ENCODE results near the gene GNMT. TPM values are rescaled to one million over a fixed set of nuclear protein-coding genes. Genes with fewer than 3 reads are reported as not detected.

GNMT gene
- total and polyA plus RNA-seq, 9 of the 15 experiments (the other 6 are each of a cell fraction or from before 2014, with no cell fraction given), result 0.11 to 0.29 (median 0.15) TPM; not detected in 6

DNA sequence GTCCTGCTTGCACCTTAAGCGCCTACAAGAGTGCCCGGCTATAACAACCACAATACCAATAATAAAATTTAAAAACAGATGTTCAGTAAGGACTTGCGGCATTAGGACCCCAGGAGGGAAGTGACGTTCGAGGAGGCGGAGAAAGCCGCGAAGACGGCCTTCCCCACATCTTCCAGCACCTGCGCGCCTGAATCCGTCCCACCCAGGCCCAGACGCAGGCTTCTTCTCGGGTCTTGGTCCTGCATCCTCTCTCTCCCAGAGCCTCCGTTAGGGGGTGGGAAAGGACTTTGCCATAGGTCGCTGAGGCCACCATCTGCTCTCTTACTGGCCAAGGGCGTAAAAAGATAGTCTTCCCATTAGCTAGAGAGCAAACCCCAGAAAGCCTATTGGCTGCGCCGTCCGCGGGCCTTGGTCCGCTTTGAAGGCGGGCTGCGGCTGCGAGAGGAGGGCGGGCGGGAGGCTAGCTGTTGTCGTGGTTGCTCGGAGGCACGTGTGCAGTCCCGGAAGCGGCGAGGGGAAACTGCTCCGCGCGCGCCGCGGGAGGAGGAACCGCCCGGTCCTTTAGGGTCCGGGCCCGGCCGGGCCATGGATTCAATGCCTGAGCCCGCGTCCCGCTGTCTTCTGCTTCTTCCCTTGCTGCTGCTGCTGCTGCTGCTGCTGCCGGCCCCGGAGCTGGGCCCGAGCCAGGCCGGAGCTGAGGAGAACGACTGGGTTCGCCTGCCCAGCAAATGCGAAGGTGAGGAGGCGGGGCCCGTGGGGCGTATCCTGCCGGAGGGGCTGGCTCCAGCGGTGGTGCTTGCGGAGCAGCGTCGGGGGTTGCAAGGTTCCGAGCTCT is 31.4 kb upstream of the GNMT start, which contains the start of gene CNPY3 (continued):
- TF ChIP-seq SAP30 (IDR thresholded peaks at IDR 0.05; ENCODE audit: borderline replicate concordance, insufficient read depth, low read depth, low read length, poor library complexity, severe bottlenecking) (peak; percentile 94), ZNF184 (CRISPR knock-in tag; IDR thresholded peaks at IDR 0.05) (no peak), LARP7 (IDR thresholded peaks at IDR 0.05) (no peak), POLR2AphosphoS5 (IDR thresholded peaks at IDR 0.05; ENCODE audit: control insufficient read depth, insufficient read depth, low read depth, low read length) (peak; percentile 32; the same call in 1 of the 2 replicates), DMBX1 (CRISPR knock-in tag; IDR thresholded peaks at IDR 0.05; ENCODE audit: borderline replicate concordance) (no peak), BMI1 (IDR thresholded peaks at IDR 0.05; ENCODE audit: low read length) (no peak), KAT2B (IDR thresholded peaks at IDR 0.05; ENCODE audit: low read depth, low read length) (no peak), KLF13 (tag; IDR thresholded peaks at IDR 0.05; ENCODE audit: borderline replicate concordance, low read depth) (no peak; the same call in 1 of the 2 replicates), ZNF311 (CRISPR knock-in tag; IDR thresholded peaks at IDR 0.05) (no peak), SNRNP70 (optimal IDR thresholded peaks at IDR 0.05; ENCODE audit: low read depth, low read length) (no peak), ZNF589 (CRISPR knock-in tag; IDR thresholded peaks at IDR 0.05; ENCODE audit: low read depth) (peak; percentile 90), TAF1 (IDR thresholded peaks at IDR 0.05; ENCODE audit: control insufficient read depth, extremely low read depth, insufficient read depth, low read length, severe bottlenecking) (peak; percentile 80), NR3C1 (CRISPR knock-in tag; IDR thresholded peaks at IDR 0.05) (no peak), NR2F6 (CRISPR knock-in tag; IDR thresholded peaks at IDR 0.05) (no peak), ZNF764 (CRISPR knock-in tag; IDR thresholded peaks at IDR 0.05; ENCODE audit: low read depth) (no peak; the same call in 1 of the 2 replicates), ZNF263 (CRISPR knock-in tag; IDR thresholded peaks at IDR 0.05; ENCODE audit: borderline replicate concordance) (peak; percentile 36; the same call in 1 of the 2 replicates), ZNF316 (IDR thresholded peaks at IDR 0.05) (no peak), ZNF780A (CRISPR knock-in tag; IDR thresholded peaks at IDR 0.05) (no peak)
- TF ChIP-seq, protein P1, sequence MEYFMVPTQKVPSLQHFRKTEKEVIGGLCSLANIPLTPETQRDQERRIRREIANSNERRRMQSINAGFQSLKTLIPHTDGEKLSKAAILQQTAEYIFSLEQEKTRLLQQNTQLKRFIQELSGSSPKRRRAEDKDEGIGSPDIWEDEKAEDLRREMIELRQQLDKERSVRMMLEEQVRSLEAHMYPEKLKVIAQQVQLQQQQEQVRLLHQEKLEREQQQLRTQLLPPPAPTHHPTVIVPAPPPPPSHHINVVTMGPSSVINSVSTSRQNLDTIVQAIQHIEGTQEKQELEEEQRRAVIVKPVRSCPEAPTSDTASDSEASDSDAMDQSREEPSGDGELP (CRISPR knock-in tag; IDR thresholded peaks at IDR 0.05; ENCODE audit: borderline replicate concordance), result peak; percentile 93
- TF ChIP-seq, protein P2, sequence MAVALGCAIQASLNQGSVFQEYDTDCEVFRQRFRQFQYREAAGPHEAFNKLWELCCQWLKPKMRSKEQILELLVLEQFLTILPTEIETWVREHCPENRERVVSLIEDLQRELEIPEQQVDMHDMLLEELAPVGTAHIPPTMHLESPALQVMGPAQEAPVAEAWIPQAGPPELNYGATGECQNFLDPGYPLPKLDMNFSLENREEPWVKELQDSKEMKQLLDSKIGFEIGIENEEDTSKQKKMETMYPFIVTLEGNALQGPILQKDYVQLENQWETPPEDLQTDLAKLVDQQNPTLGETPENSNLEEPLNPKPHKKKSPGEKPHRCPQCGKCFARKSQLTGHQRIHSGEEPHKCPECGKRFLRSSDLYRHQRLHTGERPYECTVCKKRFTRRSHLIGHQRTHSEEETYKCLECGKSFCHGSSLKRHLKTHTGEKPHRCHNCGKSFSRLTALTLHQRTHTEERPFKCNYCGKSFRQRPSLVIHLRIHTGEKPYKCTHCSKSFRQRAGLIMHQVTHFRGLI (CRISPR knock-in tag; IDR thresholded peaks at IDR 0.05), result no peak
- TF ChIP-seq, protein P3, sequence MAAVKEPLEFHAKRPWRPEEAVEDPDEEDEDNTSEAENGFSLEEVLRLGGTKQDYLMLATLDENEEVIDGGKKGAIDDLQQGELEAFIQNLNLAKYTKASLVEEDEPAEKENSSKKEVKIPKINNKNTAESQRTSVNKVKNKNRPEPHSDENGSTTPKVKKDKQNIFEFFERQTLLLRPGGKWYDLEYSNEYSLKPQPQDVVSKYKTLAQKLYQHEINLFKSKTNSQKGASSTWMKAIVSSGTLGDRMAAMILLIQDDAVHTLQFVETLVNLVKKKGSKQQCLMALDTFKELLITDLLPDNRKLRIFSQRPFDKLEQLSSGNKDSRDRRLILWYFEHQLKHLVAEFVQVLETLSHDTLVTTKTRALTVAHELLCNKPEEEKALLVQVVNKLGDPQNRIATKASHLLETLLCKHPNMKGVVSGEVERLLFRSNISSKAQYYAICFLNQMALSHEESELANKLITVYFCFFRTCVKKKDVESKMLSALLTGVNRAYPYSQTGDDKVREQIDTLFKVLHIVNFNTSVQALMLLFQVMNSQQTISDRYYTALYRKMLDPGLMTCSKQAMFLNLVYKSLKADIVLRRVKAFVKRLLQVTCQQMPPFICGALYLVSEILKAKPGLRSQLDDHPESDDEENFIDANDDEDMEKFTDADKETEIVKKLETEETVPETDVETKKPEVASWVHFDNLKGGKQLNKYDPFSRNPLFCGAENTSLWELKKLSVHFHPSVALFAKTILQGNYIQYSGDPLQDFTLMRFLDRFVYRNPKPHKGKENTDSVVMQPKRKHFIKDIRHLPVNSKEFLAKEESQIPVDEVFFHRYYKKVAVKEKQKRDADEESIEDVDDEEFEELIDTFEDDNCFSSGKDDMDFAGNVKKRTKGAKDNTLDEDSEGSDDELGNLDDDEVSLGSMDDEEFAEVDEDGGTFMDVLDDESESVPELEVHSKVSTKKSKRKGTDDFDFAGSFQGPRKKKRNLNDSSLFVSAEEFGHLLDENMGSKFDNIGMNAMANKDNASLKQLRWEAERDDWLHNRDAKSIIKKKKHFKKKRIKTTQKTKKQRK (IDR thresholded peaks at IDR 0.05; ENCODE audit: borderline replicate concordance, low read depth, low read length), result peak; percentile 63; the same call in 1 of the 2 replicates

Measured in K562 (cell line).